KBM-7 (cell line): ENCODE measurements around the gene GPR78.
A peak's percentile ranks its signal among the peaks of the same experiment; 100 is the strongest.
"Not testable (repeated sequence)": the region's sequence is repeated elsewhere in the genome, so short reads cannot be mapped to it uniquely, and the experiment has no call there.

Experiments
- DNase-seq: peaks from one replicate; pipeline ENCODE4 v3.0.0-alpha.2; 2015
- in situ Hi-C: fragments of 300-500 bp; cut with MboI; formaldehyde crosslinking; loops from 2 replicates; pipeline ENCODE4 v1.14.3; 2020; ENCODE audit warnings: low sequenced_read_pairs, low pct_unique_long_range_greater_than_20kb, mixed read lengths

Gene GPR78

DNA sequence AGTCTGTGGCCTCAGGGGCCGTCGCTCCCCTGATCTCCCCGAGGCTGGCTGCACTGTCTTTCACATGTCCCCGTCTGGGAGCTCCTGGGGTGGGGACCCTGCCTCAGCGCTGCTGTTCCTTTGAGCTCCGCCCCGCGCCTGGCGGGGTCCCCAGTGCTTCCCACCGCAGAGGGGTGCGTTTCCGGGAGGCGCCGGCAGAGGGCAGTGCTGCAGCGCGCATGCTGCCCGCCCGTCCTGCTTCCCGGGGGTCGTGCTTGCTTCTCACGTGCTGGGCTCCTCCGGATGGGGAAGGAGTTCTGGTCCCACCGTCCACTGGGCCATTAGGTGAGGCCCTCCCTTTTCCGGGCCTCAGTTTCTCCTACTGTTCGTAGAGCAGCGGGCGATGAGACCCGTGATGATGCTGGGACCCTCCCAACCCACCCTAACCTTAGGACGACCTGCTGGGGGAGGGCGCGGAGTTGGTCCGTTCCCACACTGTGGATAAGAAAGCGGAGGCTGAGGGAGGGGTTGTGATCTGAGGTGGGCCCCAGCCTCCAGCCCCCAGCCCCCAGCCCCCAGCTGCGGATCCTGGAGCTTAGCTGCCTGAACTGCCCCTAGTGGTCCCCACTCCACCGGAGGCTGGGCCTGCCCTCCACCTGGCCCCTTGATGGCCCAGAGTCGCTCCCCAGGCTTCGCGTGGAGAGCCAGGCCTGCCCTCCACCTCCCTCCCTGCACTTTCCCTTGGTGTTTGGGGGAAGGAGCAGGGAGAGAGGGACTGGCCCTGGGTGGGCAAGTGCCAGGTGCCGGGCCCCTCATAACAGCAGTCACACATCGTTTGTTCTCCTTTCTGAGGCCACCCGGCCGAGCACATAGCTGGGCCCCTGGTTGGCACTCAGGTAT lies 27.6 kb downstream of the GPR78 start:
- DNase-seq, result peak; percentile 37
- in situ Hi-C loops, result no loop called here

DNA sequence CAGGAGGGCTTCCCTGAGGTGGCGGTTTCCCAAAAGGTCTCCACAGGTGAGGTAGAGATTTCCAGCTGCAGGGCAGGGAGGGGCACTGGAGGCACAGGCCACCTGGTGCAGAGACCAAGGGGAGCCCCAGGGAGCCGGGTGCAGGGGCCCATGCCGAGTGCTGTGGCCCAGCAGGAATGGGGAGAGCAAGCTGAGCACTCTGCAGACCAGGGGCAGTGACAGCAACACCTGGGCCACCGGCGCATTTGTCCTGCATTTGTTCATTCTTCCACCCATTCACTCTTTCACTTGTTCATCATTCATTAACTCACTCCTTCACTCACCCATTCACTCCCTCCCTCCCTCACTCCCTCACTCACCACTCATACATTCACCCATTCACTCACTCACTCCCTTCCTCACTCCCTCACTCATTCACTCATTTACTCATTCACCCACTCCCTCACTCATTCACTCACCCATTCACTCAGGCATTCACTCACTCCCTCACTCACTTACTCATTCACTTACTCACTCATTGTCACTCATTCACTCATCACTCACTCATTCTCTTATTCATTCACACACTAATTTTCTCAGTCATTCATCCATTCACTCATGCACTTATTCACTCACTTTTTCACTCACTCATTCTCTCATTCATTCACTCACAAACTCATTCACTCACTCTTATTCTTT lies 28.7 kb downstream of the GPR78 start:
- in situ Hi-C loops, result no loop called here
- DNase-seq, result no peak

GRCh38 chr4:8609406-8609805 lies 29.2 kb downstream of the GPR78 start:
- DNase-seq, result no peak
- in situ Hi-C loops, result no loop called here

GRCh38 chr4:8609824-8610350 lies 29.7 kb downstream of the GPR78 start:
- in situ Hi-C loops, result no loop called here
- no peak for DNase-seq

DNA sequence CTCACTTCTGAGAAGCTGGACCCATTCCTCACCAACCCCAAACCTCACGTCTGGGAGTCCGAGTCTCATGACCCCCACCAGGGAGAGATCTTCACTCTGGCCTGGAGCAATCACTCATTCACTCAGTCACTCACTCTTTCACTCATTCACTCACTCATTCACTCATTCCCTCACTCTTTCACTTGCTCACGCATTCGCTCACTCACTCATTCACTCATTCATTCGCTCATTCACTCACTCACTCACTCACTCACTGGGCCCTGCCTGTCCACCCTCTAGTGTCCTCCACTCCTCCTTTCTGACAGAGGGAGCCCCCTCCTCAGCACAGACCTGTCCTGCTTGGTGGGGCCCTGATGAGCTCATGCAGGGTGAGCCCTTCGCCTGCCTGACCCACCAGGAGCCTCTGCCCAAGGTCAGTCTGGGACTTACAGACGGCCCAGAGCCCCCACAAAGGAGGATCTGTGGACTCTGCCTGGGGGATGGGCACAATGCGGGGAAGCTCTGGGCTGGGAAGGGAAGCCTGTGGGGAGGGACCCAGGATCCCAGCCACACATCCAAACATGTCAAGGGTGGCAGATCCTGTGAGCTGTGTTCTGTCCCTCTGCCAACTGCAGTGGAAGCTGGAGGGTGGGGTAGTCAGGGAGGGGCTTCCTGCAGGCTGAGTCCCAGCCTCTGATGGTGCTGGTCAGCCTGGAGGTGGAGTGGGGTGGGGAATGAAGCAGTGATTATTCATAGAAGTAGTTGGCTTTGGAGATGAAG lies 30.8 kb downstream of the GPR78 start:
- in situ Hi-C loops, result no loop called here
- no peak for DNase-seq

DNA sequence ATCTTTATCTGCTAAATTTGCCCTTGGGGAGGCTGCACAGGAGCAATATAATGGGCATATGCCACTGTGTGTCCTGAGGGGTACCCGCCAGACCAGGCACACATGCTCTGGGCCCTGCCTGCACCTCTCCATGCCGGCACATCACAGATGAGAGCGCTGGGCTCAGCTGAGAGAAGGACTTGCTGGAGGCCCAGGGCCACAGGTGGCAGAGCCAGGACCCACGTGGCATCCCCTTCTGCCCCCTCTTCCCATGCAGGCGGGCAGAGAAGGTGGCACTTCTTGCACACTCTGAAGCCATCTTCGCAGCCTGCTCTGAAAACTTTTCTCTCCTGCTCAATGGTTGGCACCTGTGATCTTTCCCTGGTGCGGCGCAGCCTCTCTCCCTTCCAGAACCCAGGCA lies 32.5 kb downstream of the GPR78 start:
- DNase-seq, result no peak
- in situ Hi-C loops, result no loop called here

DNA sequence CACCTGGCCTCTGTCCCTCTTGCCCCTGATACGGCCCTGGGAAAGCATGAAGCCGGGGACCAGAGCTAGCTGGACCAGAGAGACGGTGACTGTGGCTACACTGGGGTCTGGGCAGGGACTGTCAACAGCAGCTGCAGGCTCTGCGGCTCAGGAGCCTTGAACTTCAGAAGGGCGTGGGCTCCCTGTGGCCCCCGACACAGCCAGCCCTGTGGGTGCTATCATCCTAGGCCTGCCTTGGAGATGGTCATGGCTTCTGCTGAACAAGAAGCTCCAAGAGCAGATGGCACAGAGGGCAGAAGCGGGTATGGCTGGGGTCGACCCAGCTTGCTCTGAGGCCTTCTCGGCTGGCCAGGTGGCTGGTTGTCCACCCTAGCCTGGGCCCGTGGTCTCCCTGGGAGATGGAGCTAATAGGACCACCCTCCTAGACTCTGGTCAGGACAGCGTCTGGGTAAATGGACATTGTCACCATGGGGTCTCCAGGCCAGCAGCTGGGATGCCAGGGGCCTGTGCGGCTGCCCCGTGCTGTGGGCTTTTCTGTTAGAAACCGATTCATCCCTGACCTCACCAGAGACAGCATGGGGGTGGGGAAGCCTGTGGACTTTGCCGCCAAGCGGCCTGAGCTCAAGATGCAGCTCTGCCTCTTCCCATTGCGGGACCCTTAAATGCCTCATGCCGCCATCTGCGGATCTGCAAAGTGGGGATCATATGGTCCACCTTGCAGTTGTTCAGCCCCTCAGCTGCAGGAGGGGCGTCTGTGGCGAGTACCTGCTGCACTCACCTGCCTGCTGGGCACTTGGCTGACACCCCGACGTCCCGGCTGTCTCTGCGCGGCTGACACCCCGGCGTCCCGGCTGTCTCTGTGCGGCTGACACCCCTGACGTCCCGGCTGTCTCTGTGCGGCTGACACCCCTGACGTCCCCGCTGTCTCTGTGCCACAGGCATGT lies 33.5 kb downstream of the GPR78 start:
- in situ Hi-C loops, result no loop called here

DNA sequence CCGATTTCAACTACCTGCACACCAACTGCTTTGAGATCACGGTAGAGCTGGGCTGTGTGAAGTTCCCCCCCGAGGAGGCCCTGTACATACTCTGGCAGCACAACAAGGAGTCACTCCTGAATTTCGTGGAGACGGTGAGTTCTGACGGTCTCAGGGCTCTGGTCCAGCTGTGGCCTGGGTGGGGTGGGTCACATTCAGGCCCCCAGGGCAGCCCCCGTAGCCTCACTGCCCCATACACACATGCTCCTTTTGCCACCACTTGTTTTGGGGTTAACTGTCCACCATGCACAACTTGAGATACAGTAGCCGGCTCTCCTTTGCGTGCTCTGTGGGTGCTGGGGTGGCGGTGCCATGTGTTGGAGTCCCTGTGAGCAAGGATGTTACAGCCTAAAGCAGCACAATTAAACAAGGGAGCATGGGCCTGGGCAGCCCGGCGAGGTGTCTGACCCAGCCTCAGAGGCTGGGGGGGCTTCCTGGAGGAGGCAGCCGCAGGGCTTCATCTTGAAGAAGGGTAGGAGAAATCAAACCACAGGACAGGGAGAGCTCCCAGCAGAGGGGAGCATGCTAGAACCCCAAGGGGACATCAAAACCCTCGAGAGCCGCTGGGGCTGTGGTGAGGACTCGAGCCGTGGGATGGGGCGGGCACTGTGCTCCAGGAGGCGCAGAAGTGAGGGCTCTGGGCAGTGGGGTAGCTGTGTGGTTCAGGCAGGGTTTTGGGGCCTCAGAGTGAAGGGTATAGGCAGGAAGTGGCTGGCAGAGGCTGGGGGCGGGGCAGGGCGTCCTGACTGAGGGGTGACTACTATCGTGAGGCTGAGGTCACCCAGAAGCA lies 34.4 kb downstream of the GPR78 start:
- in situ Hi-C loops, result no loop called here
- no peak for DNase-seq

More for the DNA sequence above, 33.5 kb downstream of the GPR78 start:
- no peak for DNase-seq

GRCh38 chr4:8615366-8615765 lies 35.2 kb downstream of the GPR78 start:
- in situ Hi-C loops, result no loop called here
- no peak for DNase-seq

GRCh38 chr4:8615921-8616787 lies 36.0 kb downstream of the GPR78 start:
- no peak for DNase-seq
- in situ Hi-C loops, result no loop called here

- in situ Hi-C loops, result no loop called here
- DNase-seq, result no peak
Measured at GRCh38 chr4:8616831-8617230, 36.6 kb downstream of the GPR78 start.

- in situ Hi-C loops, result no loop called here
- DNase-seq, result no peak
Measured at GRCh38 chr4:8617486-8618040, 37.4 kb downstream of the GPR78 start.

DNA sequence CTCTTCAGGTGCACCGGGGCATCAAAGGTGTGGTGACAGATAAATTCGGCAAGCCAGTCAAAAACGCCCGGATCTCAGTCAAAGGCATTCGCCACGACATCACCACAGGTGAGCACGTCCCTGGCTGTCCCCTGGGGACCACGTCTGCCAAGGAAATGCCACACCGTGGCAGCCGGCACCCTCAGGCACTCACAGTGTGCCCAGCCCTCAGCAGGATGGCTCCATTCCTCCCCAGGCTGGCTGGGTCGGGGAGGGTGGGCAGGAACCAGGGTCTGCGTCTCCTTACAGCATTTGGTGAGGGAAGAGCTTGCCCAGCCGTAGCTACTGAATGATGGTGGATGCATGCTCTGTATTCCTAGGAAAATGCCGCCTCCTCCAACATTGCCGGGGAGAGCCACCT lies 38.2 kb downstream of the GPR78 start:
- DNase-seq, result no peak
- in situ Hi-C loops, result no loop called here

DNA sequence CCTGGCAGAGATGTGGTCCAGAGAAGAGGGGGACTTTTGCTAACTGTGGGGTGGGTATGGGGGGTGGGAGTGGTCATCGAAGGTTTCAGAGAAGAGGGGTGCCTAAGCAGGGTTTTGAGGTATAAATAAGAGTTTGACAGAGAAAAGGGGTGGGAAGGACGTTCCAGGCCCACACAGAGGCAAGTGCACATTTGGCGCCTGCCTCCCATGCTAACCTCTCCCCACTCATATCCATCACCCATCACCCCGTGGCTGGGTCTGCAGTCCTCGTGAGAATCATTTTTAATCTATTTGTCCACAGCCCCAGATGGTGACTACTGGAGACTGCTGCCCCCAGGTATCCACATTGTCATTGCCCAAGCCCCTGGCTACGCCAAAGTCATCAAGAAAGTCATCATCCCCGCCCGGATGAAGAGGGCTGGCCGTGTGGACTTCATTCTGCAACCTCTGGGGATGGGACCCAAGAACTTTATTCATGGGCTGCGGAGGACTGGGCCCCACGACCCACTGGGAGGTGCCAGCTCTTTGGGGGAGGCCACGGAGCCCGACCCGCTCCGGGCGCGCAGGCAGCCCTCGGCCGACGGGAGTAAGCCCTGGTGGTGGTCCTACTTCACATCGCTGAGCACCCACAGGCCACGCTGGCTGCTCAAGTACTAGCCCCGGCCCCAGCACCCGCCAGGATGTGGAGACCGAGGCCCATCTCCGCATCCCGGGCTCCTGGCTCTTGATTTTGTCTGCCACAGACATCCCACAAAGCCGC lies 38.9 kb downstream of the GPR78 start:
- no peak for DNase-seq
- in situ Hi-C loops, result no loop called here

- in situ Hi-C loops, DNase-seq: not testable (repeated sequence)
Measured at GRCh38 chr4:8621135-8621534, 40.9 kb downstream of the GPR78 start.
